HepG2 (cell line): ENCODE data around the gene PDZD7. TPM values are rescaled to one million over a fixed set of nuclear protein-coding genes. Genes with fewer than 3 reads are reported as not detected.

Experiments
- EED ChIP-seq: sonication (generic); formaldehyde crosslinking; IDR thresholded peaks from 2 replicates; pipeline ENCODE4 v1.5.0; 2020; ENCODE audit warnings: mild to moderate bottlenecking, missing genetic modification reagents
- ESRRA ChIP-seq: sonication (generic); formaldehyde crosslinking; IDR thresholded peaks from 2 replicates; pipeline ENCODE4 v1.5.1; 2020; ENCODE audit warnings: mild to moderate bottlenecking, low read depth, missing genetic modification reagents
- KDM6A ChIP-seq: IDR thresholded peaks from 2 replicates; pipeline ENCODE4 v1.6.1; 2016; ENCODE audit warnings: low read depth
- PHB2 ChIP-seq: fragments of 450-650 bp; IDR thresholded peaks from 2 replicates; pipeline ENCODE4 v1.6.1; 2018; ENCODE audit not compliant: partially characterized antibody
- POGK ChIP-seq: sonication (generic); formaldehyde crosslinking; conservative IDR thresholded peaks from 2 replicates; pipeline ENCODE4 v1.8.0; 2022; ENCODE audit warnings: mild to moderate bottlenecking, moderate library complexity, missing genetic modification reagents
- RCOR2 ChIP-seq: IDR thresholded peaks from 2 replicates; pipeline ENCODE4 v1.6.1; 2016; ENCODE audit warnings: missing biosample characterization, missing genetic modification reagents
- RFXAP ChIP-seq: sonication (generic); formaldehyde crosslinking; IDR thresholded peaks from 2 replicates; pipeline ENCODE4 v1.4.0; 2020; ENCODE audit warnings: missing genetic modification reagents, borderline replicate concordance
- SUZ12 ChIP-seq: fragments of 150-350 bp; IDR thresholded peaks from 2 replicates; pipeline ENCODE4 v1.6.1; 2014; ENCODE audit warnings: low read depth, low read length
- ZFP91 ChIP-seq: sonication (generic); formaldehyde crosslinking; IDR thresholded peaks from 2 replicates; pipeline ENCODE4 v1.9.0; 2022; ENCODE audit warnings: missing genetic modification reagents, mild to moderate bottlenecking, borderline replicate concordance
- ZNF260 ChIP-seq: sonication (generic); formaldehyde crosslinking; IDR thresholded peaks from 2 replicates; pipeline ENCODE4 v1.4.0; 2020; ENCODE audit warnings: missing genetic modification reagents, low read depth, mild to moderate bottlenecking, borderline replicate concordance
- ZNF275 ChIP-seq: sonication (generic); formaldehyde crosslinking; IDR thresholded peaks from 2 replicates; pipeline ENCODE4 v1.8.0; 2022; ENCODE audit warnings: missing genetic modification reagents, mild to moderate bottlenecking, inconsistent platforms, borderline replicate concordance
- ZNF280B ChIP-seq: sonication (generic); formaldehyde crosslinking; IDR thresholded peaks from 2 replicates; pipeline ENCODE4 v1.5.0; 2020; ENCODE audit warnings: missing genetic modification reagents, mild to moderate bottlenecking, borderline replicate concordance
- ZNF414 ChIP-seq: sonication (generic); formaldehyde crosslinking; IDR thresholded peaks from 2 replicates; pipeline ENCODE4 v1.5.0; 2020; ENCODE audit warnings: missing genetic modification reagents
- ZNF614 ChIP-seq: IDR thresholded peaks from 2 replicates; pipeline ENCODE4 v1.6.1; 2018; ENCODE audit warnings: missing biosample characterization, missing genetic modification reagents, inconsistent platforms, borderline replicate concordance
- ZNF761 ChIP-seq: sonication (generic); formaldehyde crosslinking; conservative IDR thresholded peaks from 2 replicates; pipeline ENCODE4 v1.4.0; 2020; ENCODE audit warnings: mild to moderate bottlenecking, missing genetic modification reagents
- ZNF780A ChIP-seq: sonication (generic); formaldehyde crosslinking; IDR thresholded peaks from 2 replicates; pipeline ENCODE4 v1.8.0; 2022; ENCODE audit warnings: mild to moderate bottlenecking, missing genetic modification reagents, moderate library complexity
- polyA plus RNA-seq, 8 experiments: library from polyadenylated mRNA; depleted of rRNA in 3 of 8; stranded (reverse) in 7 of 8; unstranded in 1 of 8; fragments of >200 nt; fragmentation: Illumina TruSeq in 4 of 8; extraction: Trizol in 4 of 8; gene quantifications; 2 replicates each; pipeline versions ENCODE4 v1.2.1 to v1.2.3, GENCODE V29; 2011 to 2016; ENCODE audit warnings: low read depth in 4 of 8, missing spikeins in 1 of 8, mixed read lengths in 1 of 8; ENCODE audit not compliant: insufficient read depth in 1 of 8
- total RNA-seq, 5 experiments: library from RNA; depleted of rRNA; stranded (reverse); fragments of >200 nt; fragmentation: Illumina TruSeq; extraction: Trizol; gene quantifications; 2 replicates each; pipeline ENCODE4 v1.2.3, GENCODE V29; 2016; ENCODE audit warnings: low read depth in 1 of 5
- TF ChIP-seq, protein P1 (sequence below): sonication (generic); formaldehyde crosslinking; IDR thresholded peaks from 2 replicates; pipeline ENCODE4 v1.4.0; 2020; ENCODE audit warnings: mild to moderate bottlenecking, missing genetic modification reagents
- TF ChIP-seq, protein P2 (sequence below): sonication (generic); formaldehyde crosslinking; IDR thresholded peaks from 2 replicates; pipeline ENCODE4 v1.5.0; 2020; ENCODE audit warnings: missing genetic modification reagents

The PDZD7 gene
- total and polyA plus RNA-seq, 2 of the 13 experiments (the other 11 are each of a cell fraction or from before 2014, with no cell fraction given): 0.58 to 0.73 TPM

GRCh38 chr10:101062232-101063049 is 31.5 kb upstream of the PDZD7 start (continued):
- TF ChIP-seq SUZ12 (no peak), ZNF614 (CRISPR knock-in tag) (no peak), ZNF275 (peak; percentile 90), ZFP91 (CRISPR knock-in tag) (peak; percentile 80), ZNF780A (no peak), RFXAP (peak; percentile 84; the same call in 1 of the 2 replicates), RCOR2 (CRISPR knock-in tag) (no peak), ZNF414 (CRISPR knock-in tag) (no peak), ESRRA (CRISPR knock-in tag) (peak; percentile 78), ZNF260 (CRISPR knock-in tag) (no peak), ZNF761 (CRISPR knock-in tag) (peak; percentile 68; the same call in 1 of the 2 replicates), EED (CRISPR knock-in tag) (peak; percentile 72; the same call in 1 of the 2 replicates), ZNF280B (CRISPR knock-in tag) (peak; percentile 73), KDM6A (CRISPR knock-in tag) (0 out of 2 replicates have a peak, but pooled peaks have one; percentile 21), PHB2 (no peak), POGK (peak; percentile 96)
- TF ChIP-seq, protein P1, sequence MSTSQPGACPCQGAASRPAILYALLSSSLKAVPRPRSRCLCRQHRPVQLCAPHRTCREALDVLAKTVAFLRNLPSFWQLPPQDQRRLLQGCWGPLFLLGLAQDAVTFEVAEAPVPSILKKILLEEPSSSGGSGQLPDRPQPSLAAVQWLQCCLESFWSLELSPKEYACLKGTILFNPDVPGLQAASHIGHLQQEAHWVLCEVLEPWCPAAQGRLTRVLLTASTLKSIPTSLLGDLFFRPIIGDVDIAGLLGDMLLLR (CRISPR knock-in tag): peak; percentile 90
- TF ChIP-seq, protein P2, sequence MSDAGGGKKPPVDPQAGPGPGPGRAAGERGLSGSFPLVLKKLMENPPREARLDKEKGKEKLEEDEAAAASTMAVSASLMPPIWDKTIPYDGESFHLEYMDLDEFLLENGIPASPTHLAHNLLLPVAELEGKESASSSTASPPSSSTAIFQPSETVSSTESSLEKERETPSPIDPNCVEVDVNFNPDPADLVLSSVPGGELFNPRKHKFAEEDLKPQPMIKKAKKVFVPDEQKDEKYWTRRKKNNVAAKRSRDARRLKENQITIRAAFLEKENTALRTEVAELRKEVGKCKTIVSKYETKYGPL (CRISPR knock-in tag): peak; percentile 70; the same call in 1 of the 2 replicates
